VCaP (cell line): ENCODE measurements around the gene UBE2QL1.

Experiments
- H3K27ac ChIP-seq: fragments of 450-650 bp; 2 replicates; pipeline ENCODE4 v1.5.1; 2017
- TF ChIP-seq, protein P1 (sequence below): fragments of 450-650 bp; conservative IDR thresholded peaks from 2 replicates; pipeline ENCODE4 v1.5.1; 2017; ENCODE audit warnings: mild to moderate bottlenecking, moderate library complexity

The UBE2QL1 gene

GRCh38 chr5:6448622-6449464 is at the start of gene UBE2QL1:
Gene UBE2QL1, plus strand, starts transcription at chr5:6448859. Its CDS starts 35 bp downstream, at chr5:6448894.
- TF ChIP-seq, protein P1, sequence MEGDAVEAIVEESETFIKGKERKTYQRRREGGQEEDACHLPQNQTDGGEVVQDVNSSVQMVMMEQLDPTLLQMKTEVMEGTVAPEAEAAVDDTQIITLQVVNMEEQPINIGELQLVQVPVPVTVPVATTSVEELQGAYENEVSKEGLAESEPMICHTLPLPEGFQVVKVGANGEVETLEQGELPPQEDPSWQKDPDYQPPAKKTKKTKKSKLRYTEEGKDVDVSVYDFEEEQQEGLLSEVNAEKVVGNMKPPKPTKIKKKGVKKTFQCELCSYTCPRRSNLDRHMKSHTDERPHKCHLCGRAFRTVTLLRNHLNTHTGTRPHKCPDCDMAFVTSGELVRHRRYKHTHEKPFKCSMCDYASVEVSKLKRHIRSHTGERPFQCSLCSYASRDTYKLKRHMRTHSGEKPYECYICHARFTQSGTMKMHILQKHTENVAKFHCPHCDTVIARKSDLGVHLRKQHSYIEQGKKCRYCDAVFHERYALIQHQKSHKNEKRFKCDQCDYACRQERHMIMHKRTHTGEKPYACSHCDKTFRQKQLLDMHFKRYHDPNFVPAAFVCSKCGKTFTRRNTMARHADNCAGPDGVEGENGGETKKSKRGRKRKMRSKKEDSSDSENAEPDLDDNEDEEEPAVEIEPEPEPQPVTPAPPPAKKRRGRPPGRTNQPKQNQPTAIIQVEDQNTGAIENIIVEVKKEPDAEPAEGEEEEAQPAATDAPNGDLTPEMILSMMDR, result peak; percentile 24; the same call in 1 of the 2 replicates
- peak within 1 kb of the TSS; percentile 27; the same call in 1 of the 2 replicates for H3K27ac ChIP-seq

- TF ChIP-seq, protein P1, result no peak
- H3K27ac ChIP-seq, result no peak overlapping the region
Measured at GRCh38 chr5:6399980-6400910, 48.4 kb upstream of the UBE2QL1 start.

DNA sequence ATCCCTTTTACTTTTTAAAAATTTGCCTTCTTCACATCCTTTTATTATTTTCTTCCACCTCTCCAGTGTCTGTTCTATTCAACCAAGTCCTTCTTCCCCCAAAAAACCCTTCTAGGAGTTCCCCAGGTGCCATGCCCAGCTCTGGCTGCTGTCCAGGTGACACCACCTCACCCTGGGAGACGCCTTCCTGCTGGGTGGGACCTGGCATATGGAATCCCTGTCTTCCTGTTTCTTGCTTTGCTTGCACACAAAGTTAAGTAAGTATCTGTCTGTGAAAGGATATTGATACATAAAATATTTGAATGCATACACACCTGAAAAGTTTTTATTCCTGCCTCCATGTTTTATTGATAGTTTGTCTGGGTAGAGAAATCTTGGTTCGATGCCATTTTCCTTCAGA is 47.2 kb upstream of the UBE2QL1 start:
- no peak overlapping the region for H3K27ac ChIP-seq
- TF ChIP-seq, protein P1, result no peak

DNA sequence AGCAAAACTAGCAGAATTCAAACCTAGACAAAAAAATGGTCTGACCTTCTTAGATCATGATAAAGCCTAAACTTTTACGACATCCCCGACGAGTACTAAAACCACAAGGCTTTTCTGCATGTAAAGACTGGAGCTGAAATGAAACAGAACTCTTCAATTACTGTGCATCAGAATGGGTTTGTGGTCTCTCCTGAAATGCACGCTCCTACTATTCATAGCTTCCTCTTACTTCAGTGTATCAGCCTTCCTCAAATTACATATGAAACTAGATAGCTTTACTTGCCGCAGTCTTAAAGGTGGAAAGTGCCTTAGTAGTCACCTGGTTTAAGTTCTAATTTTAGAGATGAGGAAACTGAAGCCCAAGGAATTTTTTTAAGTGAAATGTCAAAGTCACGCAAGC is 45.7 kb upstream of the UBE2QL1 start:
- no peak overlapping the region for H3K27ac ChIP-seq
- TF ChIP-seq, protein P1, result no peak

DNA sequence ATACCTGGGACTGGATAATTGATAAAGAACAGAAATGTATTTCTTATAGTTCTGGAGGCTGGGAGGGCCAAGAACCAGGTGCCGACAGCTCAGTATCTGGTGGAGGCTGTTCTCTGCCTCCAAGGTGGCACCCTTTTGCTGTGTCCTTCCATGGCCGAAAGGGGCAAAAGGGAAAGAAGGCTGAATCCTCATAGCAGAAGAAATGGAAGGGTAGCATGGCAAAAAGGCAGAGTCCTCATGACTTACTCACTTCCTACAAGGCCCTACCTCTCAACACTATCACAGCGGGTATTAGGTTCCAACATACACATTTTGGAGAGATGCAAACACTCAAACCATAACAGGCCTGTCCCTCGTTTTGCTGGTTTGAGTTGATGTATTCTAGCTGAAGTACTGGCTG is 45.2 kb upstream of the UBE2QL1 start:
- TF ChIP-seq, protein P1, result no peak

GRCh38 chr5:6404129-6404528 is 44.5 kb upstream of the UBE2QL1 start:
- TF ChIP-seq, protein P1, result no peak
- H3K27ac ChIP-seq, result no peak overlapping the region

More for the DNA sequence above, 45.2 kb upstream of the UBE2QL1 start:
- H3K27ac ChIP-seq, result no peak overlapping the region

DNA sequence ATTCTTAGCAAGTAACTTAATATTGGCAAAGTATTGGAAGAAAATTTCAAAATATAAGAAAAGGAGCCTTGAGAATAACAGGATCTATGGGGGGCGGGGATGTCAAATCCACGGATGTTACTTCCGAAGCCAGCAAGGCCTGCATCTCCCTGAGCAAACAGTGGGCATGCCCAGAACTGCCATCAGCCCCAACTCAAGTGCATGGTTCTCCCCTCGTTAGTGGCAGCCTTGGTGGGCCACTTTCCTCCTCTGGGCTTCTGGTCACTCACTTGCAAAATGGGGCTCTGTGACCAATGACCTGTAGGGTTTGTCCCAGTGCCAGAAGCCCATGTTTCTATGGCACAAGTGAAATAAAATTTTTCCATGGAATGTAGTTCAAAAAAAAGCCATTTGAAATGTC is 43.1 kb upstream of the UBE2QL1 start:
- TF ChIP-seq, protein P1, result no peak
- no peak overlapping the region for H3K27ac ChIP-seq
